Transverse colon (tissue), 4 donors: ENCODE measurements around the gene TRIM61. TPM values are rescaled to one million over a fixed set of nuclear protein-coding genes. Genes with fewer than 3 reads are reported as not detected.
"Not testable (repeated sequence)": the region's sequence is repeated elsewhere in the genome, so short reads cannot be mapped to it uniquely, and the experiment has no call there.

Experiments
- DNase-seq: peaks from one replicate; pipeline ENCODE4 v3.0.0-alpha.2; 2019
- H3K27ac ChIP-seq, 4 donors: fragments of 200-600 bp; sonication (generic); 2 replicates each; pipeline ENCODE4 v1.5.1; 2016 to 2018; ENCODE audit warnings: inconsistent platforms in 4 of 4
- H3K27me3 ChIP-seq: fragments of 200-600 bp; sonication (generic); 2 replicates; pipeline ENCODE4 v1.5.1; 2017; ENCODE audit warnings: inconsistent platforms
- H3K36me3 ChIP-seq, 4 donors: fragments of 200-600 bp; sonication (generic); 2 replicates each; pipeline ENCODE4 v1.5.1; 2017 to 2019; ENCODE audit warnings: inconsistent platforms in 4 of 4
- H3K4me1 ChIP-seq, 4 donors: fragments of 200-600 bp; sonication (generic); 2 replicates each; pipeline ENCODE4 v1.5.1; 2017 to 2020; ENCODE audit warnings: inconsistent platforms in 4 of 4
- H3K4me3 ChIP-seq, 4 donors: fragments of 200-600 bp; sonication (generic); 1 replicate in 1 of 4; 2 replicates in 3 of 4; pipeline versions ENCODE4 v1.5.1 to v1.6.1; 2017 to 2019; ENCODE audit warnings: inconsistent platforms in 4 of 4
- H3K9me3 ChIP-seq, 2 donors: fragments of 200-600 bp; sonication (generic); 2 replicates each; pipeline ENCODE4 v1.5.1; 2017 to 2019; ENCODE audit warnings: inconsistent platforms in 2 of 2
- CTCF ChIP-seq, 5 experiments: fragments of 200-600 bp in 3 of 5; fragments of 450-650 bp in 2 of 5; sonication (generic) in 3 of 5; IDR thresholded peaks; 1 replicate in 2 of 5; 2 replicates in 3 of 5; pipeline ENCODE4 v1.5.1; 2016 to 2017; ENCODE audit warnings: antibody characterized with exemption in 5 of 5, inconsistent platforms in 3 of 5, mild to moderate bottlenecking in 2 of 5, moderate library complexity in 1 of 5
- EP300 ChIP-seq: sonication (generic); formaldehyde crosslinking; IDR thresholded peaks from one replicate; pipeline ENCODE4 v1.6.1; 2017; ENCODE audit warnings: antibody characterized with exemption, low read depth
- POLR2A ChIP-seq: fragments of 450-650 bp; IDR thresholded peaks from one replicate; pipeline ENCODE4 v1.6.1; 2016; ENCODE audit warnings: antibody characterized with exemption, mild to moderate bottlenecking, moderate library complexity
- POLR2AphosphoS5 ChIP-seq, 3 donors: sonication (generic); formaldehyde crosslinking; IDR thresholded peaks; one replicate each; pipeline ENCODE4 v1.6.1; 2016; ENCODE audit warnings: antibody characterized with exemption in 3 of 3
- WGBS, 2 donors: methylation state at CpG; one replicate each; pipeline ENCODE4 v1.1.5; 2018; ENCODE audit warnings: low coverage in 1 of 2; 5-methylcytosine and 5-hydroxymethylcytosine counted together
- in situ Hi-C, 4 donors: fragments of 200-750 bp; cut with MboI; loops; one replicate each; pipeline versions ENCODE4 v1.15.0 to v1.15.1; 2017; ENCODE audit warnings: low sequenced_read_pairs in 3 of 4, low pct_ligation_motif_present in 1 of 4, low pct_unique_long_range_greater_than_20kb in 1 of 4
- intact Hi-C: fragments of 100-400 bp; cut with DNase I; formaldehyde crosslinking; loops from one replicate; pipeline ENCODE4 v1.15.1; 2023; ENCODE audit warnings: low total_unique reads
- total RNA-seq, 4 donors: library from RNA; depleted of rRNA; stranded (reverse); fragments of >200 nt; gene quantifications; one replicate each; pipeline ENCODE4 v1.1.0, GENCODE V29; 2016

TRIM61 gene
- total RNA-seq, 4 donors from 2014 or later = not detected

DNA sequence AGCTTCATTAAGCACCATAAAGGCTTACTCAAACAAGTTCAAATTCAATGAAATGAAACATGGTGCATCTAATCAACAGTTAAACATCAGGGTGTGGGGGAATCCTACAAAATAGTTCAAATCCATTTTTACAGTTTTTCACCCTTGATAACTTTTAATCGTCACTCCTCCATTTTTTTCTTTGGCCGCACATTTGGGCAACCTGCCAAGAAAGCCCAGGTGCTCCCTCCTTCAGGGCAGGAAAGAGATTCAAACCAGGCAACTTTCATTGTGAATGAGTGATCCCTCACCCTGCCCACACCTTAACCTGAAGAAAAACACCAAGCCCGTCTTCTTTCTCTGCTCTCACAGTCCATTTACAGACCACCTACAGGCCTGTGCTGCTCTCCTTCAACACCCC is 24.9 kb downstream of the TRIM61 start:
- no peak overlapping the region for H3K27ac ChIP-seq
- DNase-seq = no peak
- 59 to 60% methylated on average over 1 to 3 of the region's 3 CpGs for WGBS, 2 donors
- no peak for TF ChIP-seq POLR2AphosphoS5 (IDR thresholded peaks at IDR 0.05)
- no peak for TF ChIP-seq POLR2A
- no peak for TF ChIP-seq CTCF (IDR thresholded peaks at IDR 0.05)
- no peak for TF ChIP-seq EP300
- in situ Hi-C loops (no loop called here), intact Hi-C loops (no loop called here)
- no peaks in the 10 kb centered on the region for H3K36me3 ChIP-seq
- no peak overlapping the region for H3K4me3 ChIP-seq
- H3K27me3 ChIP-seq = peaks cover 7% of the 10 kb centered on the region
- H3K4me1 ChIP-seq = peaks cover 0 to 9% (median 0%) of the 10 kb centered on the region in 4 donors
- H3K9me3 ChIP-seq = no peaks in the 10 kb centered on the region

GRCh38 chr4:164949448-164950143 is 27.9 kb downstream of the TRIM61 start:
- no peak for DNase-seq
- no peak for TF ChIP-seq CTCF (IDR thresholded peaks at IDR 0.05)
- no peak for TF ChIP-seq POLR2AphosphoS5 (IDR thresholded peaks at IDR 0.05)
- TF ChIP-seq EP300 = no peak
- TF ChIP-seq POLR2A = no peak
- Histone ChIP-seq H3K36me3 (no peaks in the 10 kb centered on the region), H3K4me3 (no peak overlapping the region), H3K27me3 (peaks cover 7% of the 10 kb centered on the region), H3K9me3 (no peaks in the 10 kb centered on the region), H3K27ac (no peak overlapping the region), H3K4me1 (no peaks in the 10 kb centered on the region)
- WGBS, 2 donors = 29 to 33% methylated on average over 1 of the region's 1 CpG
- intact Hi-C loops (no loop called here), in situ Hi-C loops (no loop called here)

GRCh38 chr4:164948975-164949374 is 28.5 kb downstream of the TRIM61 start:
- 64 to 74% methylated on average over 3 to 4 of the region's 4 CpGs for WGBS, 2 donors
- in situ Hi-C loops (no loop called here), intact Hi-C loops (no loop called here)
- peaks cover 4% of the 10 kb centered on the region for H3K27me3 ChIP-seq
- H3K4me1 ChIP-seq = no peaks in the 10 kb centered on the region
- no peaks in the 10 kb centered on the region for H3K36me3 ChIP-seq
- no peaks in the 10 kb centered on the region for H3K9me3 ChIP-seq
- H3K27ac ChIP-seq = no peak overlapping the region
- H3K4me3 ChIP-seq = no peak overlapping the region
- TF ChIP-seq CTCF (IDR thresholded peaks at IDR 0.05) = no peak
- DNase-seq = no peak

DNA sequence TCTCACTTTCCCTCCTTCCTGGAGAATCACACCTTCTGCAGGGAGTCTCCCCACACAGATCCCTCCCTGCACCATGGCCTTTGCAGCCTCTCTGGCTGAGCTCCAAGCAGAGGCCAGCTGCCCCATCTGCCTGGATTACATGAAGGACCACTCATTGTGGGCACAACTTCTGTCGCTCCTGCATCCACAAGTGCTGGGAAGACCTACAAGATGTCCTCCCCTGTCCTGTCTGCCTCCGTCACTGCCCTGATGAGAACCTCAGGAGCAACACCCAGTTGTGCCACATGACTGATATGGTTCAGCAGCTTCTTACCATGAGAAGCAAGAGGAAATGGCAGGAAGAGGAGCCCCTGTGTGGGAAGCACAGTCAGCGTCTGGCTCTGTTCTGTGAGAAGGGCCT is 29.5 kb downstream of the TRIM61 start:
- H3K27me3 ChIP-seq, H3K36me3 ChIP-seq, H3K4me1 ChIP-seq, H3K27ac ChIP-seq, in situ Hi-C loops, intact Hi-C loops, H3K9me3 ChIP-seq, H3K4me3 ChIP-seq, DNase-seq: not testable (repeated sequence)
- 84 to 93% methylated on average over 3 of the region's 3 CpGs for WGBS, 2 donors

GRCh38 chr4:164946810-164947209 is 30.6 kb downstream of the TRIM61 start:
- in situ Hi-C loops (no loop called here), intact Hi-C loops (no loop called here)
- DNase-seq = no peak
- Histone ChIP-seq H3K9me3 (no peaks in the 10 kb centered on the region), H3K27me3 (no peaks in the 10 kb centered on the region), H3K4me3 (no peak overlapping the region), H3K4me1 (no peaks in the 10 kb centered on the region), H3K27ac (no peak overlapping the region), H3K36me3 (no peaks in the 10 kb centered on the region)
- WGBS, 2 donors = 86 to 87% methylated on average over 4 to 5 of the region's 5 CpGs
- no peak for TF ChIP-seq POLR2A
- no peak for TF ChIP-seq CTCF (IDR thresholded peaks at IDR 0.05)
- no peak for TF ChIP-seq POLR2AphosphoS5 (IDR thresholded peaks at IDR 0.05)
- TF ChIP-seq EP300 = no peak
